Ovary (tissue), 9 donors: ENCODE data around the gene ZIM2. TPM values are rescaled to one million over a fixed set of nuclear protein-coding genes. Genes with fewer than 3 reads are reported as not detected.
"Not testable (repeated sequence)": the region's sequence is repeated elsewhere in the genome, so short reads cannot be mapped to it uniquely, and the experiment has no call there.

Experiments used
- DNase-seq, 5 donors: peaks; one replicate each; pipeline ENCODE4 v3.0.0-alpha.2; 2019 to 2020
- H3K27ac ChIP-seq, 2 donors: fragments of 200-600 bp; one replicate each; pipeline versions ENCODE4 v1.5.1 to v1.8.0; 2019 to 2022
- H3K27me3 ChIP-seq: fragments of 200-600 bp; one replicate; pipeline ENCODE4 v1.8.0; 2022
- H3K36me3 ChIP-seq: fragments of 200-600 bp; sonication (generic); one replicate; pipeline ENCODE4 v1.5.1; 2019
- H3K4me1 ChIP-seq: one replicate; pipeline ENCODE4 v1.8.1; 2013; ENCODE audit warnings: mild to moderate bottlenecking, moderate library complexity; ENCODE audit not compliant: insufficient read depth
- H3K4me3 ChIP-seq: fragments of 200-600 bp; sonication (generic); one replicate; pipeline ENCODE4 v1.5.1; 2017
- H3K9me3 ChIP-seq, 2 donors: fragments of 200-600 bp in 1 of 2; sonication (generic) in 1 of 2; one replicate each; pipeline versions ENCODE4 v1.5.1 to v1.8.1; 2013 to 2019; ENCODE audit warnings: mild to moderate bottlenecking in 1 of 2, moderate library complexity in 1 of 2
- EP300 ChIP-seq: sonication (generic); formaldehyde crosslinking; IDR thresholded peaks from one replicate; pipeline ENCODE4 v1.6.1; 2017; ENCODE audit warnings: antibody characterized with exemption
- POLR2A ChIP-seq: fragments of 450-650 bp; IDR thresholded peaks from one replicate; pipeline ENCODE4 v1.6.1; 2017; ENCODE audit warnings: antibody characterized with exemption, mild to moderate bottlenecking, moderate library complexity
- WGBS, 3 donors: extraction: QIAGEN DNeasy Blood & Tissue Kit in 1 of 3; methylation state at CpG; one replicate each; pipeline versions ENCODE4 v1.1.5 to v1.1.7; 2013 to 2017; 5-methylcytosine and 5-hydroxymethylcytosine counted together
- intact Hi-C, 4 donors: fragments of 100-400 bp; cut with DNase I; formaldehyde crosslinking; loops; one replicate each; pipeline versions ENCODE4 v1.11.0 to v1.15.1; 2022 to 2023
- polyA plus RNA-seq, 2 donors: library from polyadenylated mRNA; stranded (reverse); fragments of 200-250 nt in 1 of 2; fragments of 350-450 nt in 1 of 2; fragmentation: Illumina TruSeq in 1 of 2; extraction: RNeasy Lipid Tissue Mini Kit (QIAGEN cat#74804) in 1 of 2; gene quantifications; one replicate each; pipeline ENCODE4 v1.2.3, GENCODE V29; 2013 to 2014
- total RNA-seq, 7 donors: library from RNA; depleted of rRNA in 2 of 7; stranded (reverse); fragments of >200 nt in 2 of 7; fragmentation: NEBNext Ultra II Directional in 3 of 7; extraction: Animal tissue kit (Norgen Biotek cat#: 25700) in 3 of 7; gene quantifications; one replicate each; pipeline versions ENCODE4 v1.1.0 to v1.2.4, GENCODE V29; 2016 to 2023
- TF ChIP-seq, protein P1 (sequence below), 3 donors: fragments of 450-650 bp in 2 of 3; fragments of 200-600 bp in 1 of 3; IDR thresholded peaks; one replicate each; pipeline versions ENCODE4 v1.5.1 to v1.8.0; 2016 to 2022; ENCODE audit warnings: antibody characterized with exemption in 3 of 3, mild to moderate bottlenecking in 1 of 3
- donor health status: DM: no; HTN: no; CAD: no; lungs with moderate emphysema.
- donor health status: DM: no; HTN: no; CAD: no.
- donor health status: Bipolar disorder and iron deficiency.
- donor health status: DM: yes; HTN: yes; CAD: no.
- donor health status: DM: no; HTN: no; CAD: no.
- donor health status: DM: yes; HTN: yes; CAD: no.

Gene ZIM2
- total and polyA plus RNA-seq, 9 donors = 2.2 to 34.2 (median 19.3) TPM

GRCh38 chr19:56864443-56865125 lies 24.1 kb upstream of the ZIM2 start:
- Histone ChIP-seq H3K4me3 (no peak overlapping the region), H3K27me3 (no peaks in the 10 kb centered on the region), H3K4me1 (peaks cover 4% of the 10 kb centered on the region), H3K36me3 (no peaks in the 10 kb centered on the region), H3K9me3 (no peaks in the 10 kb centered on the region), H3K27ac (no peak overlapping the region)
- no peak for DNase-seq
- intact Hi-C loops = no loop called here
- TF ChIP-seq POLR2A = no peak
- TF ChIP-seq EP300 = no peak
- TF ChIP-seq, protein P1, sequence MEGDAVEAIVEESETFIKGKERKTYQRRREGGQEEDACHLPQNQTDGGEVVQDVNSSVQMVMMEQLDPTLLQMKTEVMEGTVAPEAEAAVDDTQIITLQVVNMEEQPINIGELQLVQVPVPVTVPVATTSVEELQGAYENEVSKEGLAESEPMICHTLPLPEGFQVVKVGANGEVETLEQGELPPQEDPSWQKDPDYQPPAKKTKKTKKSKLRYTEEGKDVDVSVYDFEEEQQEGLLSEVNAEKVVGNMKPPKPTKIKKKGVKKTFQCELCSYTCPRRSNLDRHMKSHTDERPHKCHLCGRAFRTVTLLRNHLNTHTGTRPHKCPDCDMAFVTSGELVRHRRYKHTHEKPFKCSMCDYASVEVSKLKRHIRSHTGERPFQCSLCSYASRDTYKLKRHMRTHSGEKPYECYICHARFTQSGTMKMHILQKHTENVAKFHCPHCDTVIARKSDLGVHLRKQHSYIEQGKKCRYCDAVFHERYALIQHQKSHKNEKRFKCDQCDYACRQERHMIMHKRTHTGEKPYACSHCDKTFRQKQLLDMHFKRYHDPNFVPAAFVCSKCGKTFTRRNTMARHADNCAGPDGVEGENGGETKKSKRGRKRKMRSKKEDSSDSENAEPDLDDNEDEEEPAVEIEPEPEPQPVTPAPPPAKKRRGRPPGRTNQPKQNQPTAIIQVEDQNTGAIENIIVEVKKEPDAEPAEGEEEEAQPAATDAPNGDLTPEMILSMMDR (IDR thresholded peaks at IDR 0.05) = no peak
- WGBS, 3 donors = 79 to 83% (median 82%) methylated on average over 50 of the region's 50 CpGs

DNA sequence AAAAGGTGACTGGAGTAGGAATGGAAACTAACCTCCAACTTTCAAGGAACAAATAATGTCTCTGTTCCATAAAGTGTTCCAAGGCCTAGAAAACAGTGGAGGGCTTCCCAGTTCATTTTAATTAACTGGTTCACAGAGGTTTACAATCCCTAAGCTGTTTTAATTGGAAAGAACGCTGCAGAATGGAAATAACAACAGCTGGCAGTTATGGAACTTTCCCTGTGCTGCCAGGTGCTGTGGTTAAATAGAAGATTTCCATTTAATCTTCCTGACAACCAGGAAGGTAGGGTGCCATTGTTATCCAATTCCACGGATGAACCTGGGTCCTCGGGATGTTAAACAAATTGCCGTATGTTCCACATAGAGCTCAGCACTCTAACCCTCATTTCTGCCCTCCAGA lies 22.2 kb upstream of the ZIM2 start:
- 45 to 58% (median 58%) methylated on average over 4 of the region's 4 CpGs for WGBS, 3 donors

DNA sequence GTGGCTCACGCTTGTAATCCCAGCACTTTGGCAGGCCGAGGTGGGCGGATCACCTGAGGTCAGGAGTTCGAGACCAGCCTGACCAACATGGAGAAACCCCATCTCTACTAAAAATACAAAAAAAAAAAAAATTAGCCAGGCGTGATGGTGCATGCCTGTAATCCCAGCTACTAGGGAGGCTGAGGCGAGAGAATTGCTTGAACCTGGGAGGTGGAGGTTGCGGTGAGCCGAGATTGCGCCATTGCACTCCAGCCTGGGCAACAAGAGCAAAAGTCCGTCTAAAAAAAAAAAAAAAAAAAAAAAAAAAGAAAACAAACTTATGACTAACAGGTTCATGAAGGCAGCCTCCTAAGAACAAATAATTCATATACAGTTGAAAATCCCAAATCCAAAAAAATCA lies 19.9 kb upstream of the ZIM2 start:
- H3K4me1 ChIP-seq, H3K36me3 ChIP-seq, H3K9me3 ChIP-seq, DNase-seq, H3K4me3 ChIP-seq, intact Hi-C loops, H3K27me3 ChIP-seq, H3K27ac ChIP-seq: not testable (repeated sequence)
- 76 to 92% (median 90%) methylated on average over 10 of the region's 10 CpGs for WGBS, 3 donors

More for the DNA sequence above, 22.2 kb upstream of the ZIM2 start:
- Histone ChIP-seq H3K27ac (no peak overlapping the region), H3K4me3 (no peak overlapping the region), H3K4me1 (peaks cover 4% of the 10 kb centered on the region), H3K9me3 (no peaks in the 10 kb centered on the region), H3K36me3 (no peaks in the 10 kb centered on the region), H3K27me3 (no peaks in the 10 kb centered on the region)
- DNase-seq = no peak
- intact Hi-C loops = no loop called here
- TF ChIP-seq EP300 (no peak), POLR2A (no peak)
- TF ChIP-seq, protein P1 (IDR thresholded peaks at IDR 0.05) = no peak

- H3K4me1 ChIP-seq = peaks cover 3% of the 10 kb centered on the region
- H3K27ac ChIP-seq = no peak overlapping the region
- 84 to 87% (median 86%) methylated on average over 4 of the region's 4 CpGs for WGBS, 3 donors
- intact Hi-C loops = loop anchor here in 1 of 4 donors (10.0 kb wide), 1 partner anchor 57 kb away; no protein-coding TSS in a partner anchor
- H3K27me3 ChIP-seq = no peaks in the 10 kb centered on the region
- no peaks in the 10 kb centered on the region for H3K9me3 ChIP-seq
- no peaks in the 10 kb centered on the region for H3K36me3 ChIP-seq
- TF ChIP-seq POLR2A = no peak
- TF ChIP-seq, protein P1 (IDR thresholded peaks at IDR 0.05) = no peak
- no peak for TF ChIP-seq EP300
- DNase-seq = no peak
- H3K4me3 ChIP-seq = no peak overlapping the region
Measured at GRCh38 chr19:56858026-56858425, 17.5 kb upstream of the ZIM2 start.

GRCh38 chr19:56856822-56857221 lies 16.3 kb upstream of the ZIM2 start:
- Histone ChIP-seq H3K4me1 (peaks cover 2% of the 10 kb centered on the region), H3K9me3 (no peaks in the 10 kb centered on the region), H3K4me3 (no peak overlapping the region), H3K36me3 (no peaks in the 10 kb centered on the region), H3K27me3 (no peaks in the 10 kb centered on the region), H3K27ac (no peak overlapping the region)
- 39 to 83% (median 65%) methylated on average over 3 of the region's 3 CpGs for WGBS, 3 donors
- intact Hi-C loops = loop anchor here in 1 of 4 donors (10.0 kb wide), 1 partner anchor 58 kb away; no protein-coding TSS in a partner anchor
- TF ChIP-seq EP300 (no peak), POLR2A (no peak)
- TF ChIP-seq, protein P1 (IDR thresholded peaks at IDR 0.05) = no peak
- no peak for DNase-seq

- intact Hi-C loops = loop anchor here in 1 of 4 donors (10.0 kb wide), 1 partner anchor 62 kb away; no protein-coding TSS in a partner anchor
Measured at GRCh38 chr19:56852361-56852760, 11.8 kb upstream of the ZIM2 start.

More at GRCh38 chr19:56852361-56852760, 11.8 kb upstream of the ZIM2 start:
- not testable (repeated sequence) for H3K36me3 ChIP-seq, H3K27me3 ChIP-seq, DNase-seq, H3K4me3 ChIP-seq, H3K4me1 ChIP-seq, H3K27ac ChIP-seq, H3K9me3 ChIP-seq
- 97 to 98% (median 98%) methylated on average over 2 of the region's 2 CpGs for WGBS, 3 donors
